GM12891 (cell line): ENCODE data around the gene SLC35F2.

Experiments
- PAX5 ChIP-seq: IDR thresholded peaks from 2 replicates; pipeline ENCODE4 v1.6.1; 2011; ENCODE audit warnings: low read length, moderate library complexity, mild to moderate bottlenecking; ENCODE audit not compliant: insufficient read depth, severe bottlenecking
- POLR2A ChIP-seq: IDR thresholded peaks from 2 replicates; pipeline ENCODE4 v1.6.1; 2011; ENCODE audit warnings: low read depth, low read length, control low read depth
- POLR2AphosphoS5 ChIP-seq: IDR thresholded peaks from 2 replicates; pipeline ENCODE4 v1.6.1; 2011; ENCODE audit warnings: low read depth, low read length, control low read depth
- POU2F2 ChIP-seq: IDR thresholded peaks from 2 replicates; pipeline ENCODE4 v1.6.1; 2011; ENCODE audit warnings: low read depth, mild to moderate bottlenecking, control low read depth, low read length, moderate library complexity
- SPI1 ChIP-seq: IDR thresholded peaks from 2 replicates; pipeline ENCODE4 v1.6.1; 2011; ENCODE audit warnings: low read depth, low read length, control low read depth
- TAF1 ChIP-seq: IDR thresholded peaks from 2 replicates; pipeline ENCODE4 v1.6.1; 2011; ENCODE audit warnings: low read depth, low read length, control low read depth

GRCh38 chr11:107818491-107818890 lies 40.1 kb downstream of the SLC35F2 start:
- TF ChIP-seq POLR2A = no peak
- TF ChIP-seq SPI1 = no peak
- TF ChIP-seq POLR2AphosphoS5 = no peak
- no peak for TF ChIP-seq POU2F2
- no peak for TF ChIP-seq TAF1
- TF ChIP-seq PAX5 = no peak
